ENCODE data around the gene SHPK.
A peak's percentile ranks its signal among the peaks of the same experiment; 100 is the strongest.

Gene SHPK, protein sequence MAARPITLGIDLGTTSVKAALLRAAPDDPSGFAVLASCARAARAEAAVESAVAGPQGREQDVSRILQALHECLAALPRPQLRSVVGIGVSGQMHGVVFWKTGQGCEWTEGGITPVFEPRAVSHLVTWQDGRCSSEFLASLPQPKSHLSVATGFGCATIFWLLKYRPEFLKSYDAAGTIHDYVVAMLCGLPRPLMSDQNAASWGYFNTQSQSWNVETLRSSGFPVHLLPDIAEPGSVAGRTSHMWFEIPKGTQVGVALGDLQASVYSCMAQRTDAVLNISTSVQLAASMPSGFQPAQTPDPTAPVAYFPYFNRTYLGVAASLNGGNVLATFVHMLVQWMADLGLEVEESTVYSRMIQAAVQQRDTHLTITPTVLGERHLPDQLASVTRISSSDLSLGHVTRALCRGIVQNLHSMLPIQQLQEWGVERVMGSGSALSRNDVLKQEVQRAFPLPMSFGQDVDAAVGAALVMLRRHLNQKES

DNA sequence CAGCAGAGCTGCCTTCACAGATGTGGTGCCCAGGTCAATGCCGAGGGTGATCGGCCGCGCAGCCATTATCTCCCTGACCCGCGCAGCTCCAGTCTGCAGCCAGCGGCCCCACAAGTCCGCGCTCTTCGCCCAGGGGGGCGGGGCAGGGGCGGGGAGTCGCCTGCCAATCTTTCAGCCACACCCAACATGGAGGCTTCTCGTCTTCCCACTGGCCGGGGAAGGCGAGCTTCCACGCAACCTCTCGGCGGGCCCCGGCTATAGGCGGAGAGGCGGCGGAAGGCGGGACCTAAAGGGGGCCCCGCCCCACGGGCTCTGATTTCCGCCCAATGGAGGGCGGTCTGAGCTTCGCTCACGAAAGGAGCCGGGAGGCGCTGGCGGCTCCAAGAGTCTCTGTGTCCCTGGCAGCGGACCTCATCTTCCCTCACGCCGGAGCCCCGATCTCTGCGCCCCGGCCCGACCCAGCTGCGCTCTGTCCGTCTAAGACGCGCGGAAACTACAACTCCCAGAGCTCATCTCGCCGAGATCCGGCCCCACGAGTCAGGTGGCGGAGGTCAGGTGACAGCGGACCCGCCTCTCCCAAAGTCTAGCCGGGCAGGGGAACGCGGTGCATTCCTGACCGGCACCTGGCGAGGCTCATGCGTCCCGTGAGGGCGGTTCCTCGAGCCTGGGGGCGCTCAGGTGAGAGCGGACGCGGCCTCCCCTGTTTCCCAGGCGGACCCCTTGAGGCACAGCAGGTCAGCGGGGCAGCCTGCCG lies at the start of gene SHPK, which contains the start of gene CTNS:
TSS of gene SHPK (minus strand) at position 97 of the 754 bp plus-strand sequence. CDS start at position 66, 31 bp downstream.
TSS of gene CTNS (plus strand) at position 607 of the 754 bp plus-strand sequence. CDS start 3,447 bp downstream, outside the sequence.
- no peak for TF ChIP-seq ZFX (IDR thresholded peaks at IDR 0.05; ENCODE audit: borderline replicate concordance)
- TF ChIP-seq, protein P1, sequence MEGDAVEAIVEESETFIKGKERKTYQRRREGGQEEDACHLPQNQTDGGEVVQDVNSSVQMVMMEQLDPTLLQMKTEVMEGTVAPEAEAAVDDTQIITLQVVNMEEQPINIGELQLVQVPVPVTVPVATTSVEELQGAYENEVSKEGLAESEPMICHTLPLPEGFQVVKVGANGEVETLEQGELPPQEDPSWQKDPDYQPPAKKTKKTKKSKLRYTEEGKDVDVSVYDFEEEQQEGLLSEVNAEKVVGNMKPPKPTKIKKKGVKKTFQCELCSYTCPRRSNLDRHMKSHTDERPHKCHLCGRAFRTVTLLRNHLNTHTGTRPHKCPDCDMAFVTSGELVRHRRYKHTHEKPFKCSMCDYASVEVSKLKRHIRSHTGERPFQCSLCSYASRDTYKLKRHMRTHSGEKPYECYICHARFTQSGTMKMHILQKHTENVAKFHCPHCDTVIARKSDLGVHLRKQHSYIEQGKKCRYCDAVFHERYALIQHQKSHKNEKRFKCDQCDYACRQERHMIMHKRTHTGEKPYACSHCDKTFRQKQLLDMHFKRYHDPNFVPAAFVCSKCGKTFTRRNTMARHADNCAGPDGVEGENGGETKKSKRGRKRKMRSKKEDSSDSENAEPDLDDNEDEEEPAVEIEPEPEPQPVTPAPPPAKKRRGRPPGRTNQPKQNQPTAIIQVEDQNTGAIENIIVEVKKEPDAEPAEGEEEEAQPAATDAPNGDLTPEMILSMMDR (IDR thresholded peaks at IDR 0.05): no peak

GRCh38 chr17:3685174-3685573 lies 49.1 kb upstream of the SHPK start:
- H3K27ac ChIP-seq: no peak overlapping the region
- TF ChIP-seq ZFX (IDR thresholded peaks at IDR 0.05; ENCODE audit: borderline replicate concordance): no peak
- TF ChIP-seq, protein P1 (IDR thresholded peaks at IDR 0.05): no peak

More for the DNA sequence above, at the start of gene SHPK, which contains the start of gene CTNS:
- peak within 1 kb of the TSS; percentile 92 for H3K27ac ChIP-seq

DNA sequence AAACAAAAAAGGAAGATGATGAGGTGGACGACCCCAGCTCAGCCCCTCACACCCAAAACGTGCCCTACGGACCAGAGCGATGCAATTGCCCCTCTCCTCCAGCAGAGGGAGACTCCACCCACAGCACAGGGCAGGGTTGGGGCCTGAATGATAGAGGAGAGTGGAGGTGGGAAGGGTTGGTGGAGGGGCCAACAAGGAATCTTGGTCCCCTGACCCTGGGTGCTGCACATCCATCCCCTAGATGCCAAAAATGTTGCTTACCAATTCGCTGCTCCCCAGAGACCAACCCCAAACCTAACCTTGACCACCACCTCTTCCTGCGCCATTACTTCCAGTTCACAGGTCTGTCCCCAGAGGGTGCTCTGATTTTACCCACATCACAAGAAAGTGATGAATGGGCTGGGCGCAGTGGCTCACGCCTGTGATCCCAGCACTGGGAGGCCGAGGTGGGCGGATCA lies 47.0 kb upstream of the SHPK start:
- TF ChIP-seq ZFX (IDR thresholded peaks at IDR 0.05; ENCODE audit: borderline replicate concordance): no peak
- TF ChIP-seq, protein P1 (IDR thresholded peaks at IDR 0.05): peak; percentile 96
- H3K27ac ChIP-seq: no peak overlapping the region

DNA sequence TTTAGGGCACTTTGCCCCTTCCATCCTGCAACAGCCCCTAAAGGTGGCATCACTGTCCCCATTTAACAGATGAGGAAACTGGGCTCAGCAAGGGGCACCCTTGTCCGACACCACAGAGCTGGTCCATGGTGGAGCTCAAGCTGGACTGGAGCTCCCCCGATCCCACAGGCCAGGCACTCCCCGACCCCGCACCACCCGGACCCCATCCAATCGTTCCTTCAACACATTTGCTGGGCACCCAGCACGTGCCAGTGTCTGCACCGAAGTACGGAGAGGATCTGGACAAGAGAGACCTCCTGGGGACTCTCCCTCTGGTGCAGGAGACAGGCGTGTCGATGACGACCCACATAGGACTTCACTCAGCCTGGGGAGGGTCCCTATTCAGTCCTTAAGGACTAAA lies 46.0 kb upstream of the SHPK start:
- TF ChIP-seq, protein P1 (IDR thresholded peaks at IDR 0.05): no peak
- no peak for TF ChIP-seq ZFX (IDR thresholded peaks at IDR 0.05; ENCODE audit: borderline replicate concordance)

DNA sequence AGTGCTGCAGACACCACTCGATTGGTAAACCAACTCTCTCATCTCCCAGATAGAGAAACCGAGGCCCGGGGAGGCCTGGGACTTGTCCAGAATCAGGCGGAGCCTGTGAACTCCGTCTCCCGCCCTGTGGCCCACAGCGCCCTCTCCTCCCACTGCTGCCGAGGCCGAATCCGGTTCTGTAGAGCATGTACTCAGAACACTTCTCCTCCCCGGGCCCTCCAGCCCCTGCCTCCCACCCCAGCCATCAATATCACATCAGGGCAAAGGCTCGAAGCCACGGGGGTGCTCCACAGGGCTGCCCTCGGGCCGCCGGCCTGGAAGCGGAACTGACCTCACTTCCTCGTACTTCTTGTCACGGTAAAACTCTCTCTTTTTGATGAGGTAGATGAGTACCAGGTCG lies 45.5 kb upstream of the SHPK start:
- H3K27ac ChIP-seq: no peak overlapping the region
- TF ChIP-seq ZFX (IDR thresholded peaks at IDR 0.05; ENCODE audit: borderline replicate concordance): no peak
- TF ChIP-seq, protein P1 (IDR thresholded peaks at IDR 0.05): no peak

More for the DNA sequence above, 46.0 kb upstream of the SHPK start:
- no peak overlapping the region for H3K27ac ChIP-seq

DNA sequence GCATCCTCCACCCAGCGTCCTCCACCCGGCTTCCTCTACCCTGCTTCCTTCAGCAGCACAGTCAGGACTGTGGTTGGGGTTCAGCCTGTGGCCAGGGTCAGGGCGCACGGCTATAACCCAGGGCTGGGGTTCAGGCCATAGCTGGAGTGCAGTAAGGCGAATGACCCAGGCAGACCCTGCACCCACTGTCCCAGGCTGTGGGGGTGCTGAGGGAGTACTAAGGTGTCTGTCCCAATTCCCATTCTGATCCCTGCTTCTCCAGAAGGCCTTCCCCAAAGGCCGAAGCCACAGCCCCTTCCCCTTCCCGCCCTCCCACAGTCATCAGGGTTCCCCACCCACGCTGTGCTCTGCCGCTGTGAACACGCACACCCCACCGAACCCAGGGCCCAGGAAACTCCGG lies 45.0 kb upstream of the SHPK start:
- TF ChIP-seq, protein P1 (IDR thresholded peaks at IDR 0.05): no peak
- TF ChIP-seq ZFX (IDR thresholded peaks at IDR 0.05; ENCODE audit: borderline replicate concordance): no peak
- no peak overlapping the region for H3K27ac ChIP-seq
